Measurements from ENCODE around the gene SLC7A6OS.

GRCh38 chr16:68350813-68351350, 40.1 kb upstream of the SLC7A6OS start:
- TF ChIP-seq CTCF (IDR thresholded peaks at IDR 0.05 in 2 of 3, conservative IDR thresholded peaks at IDR 0.05 in 1 of 3; ENCODE audit: control insufficient read depth in 2 of 3, extremely low read depth in 1 of 3, insufficient read depth in 1 of 3, low read depth in 3 of 3, low read length in 3 of 3) (no peak), MEF2A (IDR thresholded peaks at IDR 0.05; ENCODE audit: insufficient read depth, low read depth, low read length) (no peak), SRF (IDR thresholded peaks at IDR 0.05; ENCODE audit: low read depth in 2 of 2, low read length in 2 of 2) (no peak), MAX (IDR thresholded peaks at IDR 0.05; ENCODE audit: low read depth, low read length) (no peak), JUNB (IDR thresholded peaks at IDR 0.05) (no peak), CEBPZ (IDR thresholded peaks at IDR 0.05; ENCODE audit: low read depth, low read length) (no peak), POLR2AphosphoS2 (IDR thresholded peaks at IDR 0.05; ENCODE audit: low read depth, low read length) (no peak), SMC3 (IDR thresholded peaks at IDR 0.05; ENCODE audit: borderline replicate concordance, low read length) (no peak)
- TF ChIP-seq, protein P1, sequence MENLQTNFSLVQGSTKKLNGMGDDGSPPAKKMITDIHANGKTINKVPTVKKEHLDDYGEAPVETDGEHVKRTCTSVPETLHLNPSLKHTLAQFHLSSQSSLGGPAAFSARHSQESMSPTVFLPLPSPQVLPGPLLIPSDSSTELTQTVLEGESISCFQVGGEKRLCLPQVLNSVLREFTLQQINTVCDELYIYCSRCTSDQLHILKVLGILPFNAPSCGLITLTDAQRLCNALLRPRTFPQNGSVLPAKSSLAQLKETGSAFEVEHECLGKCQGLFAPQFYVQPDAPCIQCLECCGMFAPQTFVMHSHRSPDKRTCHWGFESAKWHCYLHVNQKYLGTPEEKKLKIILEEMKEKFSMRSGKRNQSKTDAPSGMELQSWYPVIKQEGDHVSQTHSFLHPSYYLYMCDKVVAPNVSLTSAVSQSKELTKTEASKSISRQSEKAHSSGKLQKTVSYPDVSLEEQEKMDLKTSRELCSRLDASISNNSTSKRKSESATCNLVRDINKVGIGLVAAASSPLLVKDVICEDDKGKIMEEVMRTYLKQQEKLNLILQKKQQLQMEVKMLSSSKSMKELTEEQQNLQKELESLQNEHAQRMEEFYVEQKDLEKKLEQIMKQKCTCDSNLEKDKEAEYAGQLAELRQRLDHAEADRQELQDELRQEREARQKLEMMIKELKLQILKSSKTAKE (IDR thresholded peaks at IDR 0.05; ENCODE audit: low read depth, poor library complexity, severe bottlenecking), result no peak
- TF ChIP-seq, protein P2, sequence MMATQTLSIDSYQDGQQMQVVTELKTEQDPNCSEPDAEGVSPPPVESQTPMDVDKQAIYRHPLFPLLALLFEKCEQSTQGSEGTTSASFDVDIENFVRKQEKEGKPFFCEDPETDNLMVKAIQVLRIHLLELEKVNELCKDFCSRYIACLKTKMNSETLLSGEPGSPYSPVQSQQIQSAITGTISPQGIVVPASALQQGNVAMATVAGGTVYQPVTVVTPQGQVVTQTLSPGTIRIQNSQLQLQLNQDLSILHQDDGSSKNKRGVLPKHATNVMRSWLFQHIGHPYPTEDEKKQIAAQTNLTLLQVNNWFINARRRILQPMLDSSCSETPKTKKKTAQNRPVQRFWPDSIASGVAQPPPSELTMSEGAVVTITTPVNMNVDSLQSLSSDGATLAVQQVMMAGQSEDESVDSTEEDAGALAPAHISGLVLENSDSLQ (IDR thresholded peaks at IDR 0.05), result no peak
- TF ChIP-seq, protein P3, sequence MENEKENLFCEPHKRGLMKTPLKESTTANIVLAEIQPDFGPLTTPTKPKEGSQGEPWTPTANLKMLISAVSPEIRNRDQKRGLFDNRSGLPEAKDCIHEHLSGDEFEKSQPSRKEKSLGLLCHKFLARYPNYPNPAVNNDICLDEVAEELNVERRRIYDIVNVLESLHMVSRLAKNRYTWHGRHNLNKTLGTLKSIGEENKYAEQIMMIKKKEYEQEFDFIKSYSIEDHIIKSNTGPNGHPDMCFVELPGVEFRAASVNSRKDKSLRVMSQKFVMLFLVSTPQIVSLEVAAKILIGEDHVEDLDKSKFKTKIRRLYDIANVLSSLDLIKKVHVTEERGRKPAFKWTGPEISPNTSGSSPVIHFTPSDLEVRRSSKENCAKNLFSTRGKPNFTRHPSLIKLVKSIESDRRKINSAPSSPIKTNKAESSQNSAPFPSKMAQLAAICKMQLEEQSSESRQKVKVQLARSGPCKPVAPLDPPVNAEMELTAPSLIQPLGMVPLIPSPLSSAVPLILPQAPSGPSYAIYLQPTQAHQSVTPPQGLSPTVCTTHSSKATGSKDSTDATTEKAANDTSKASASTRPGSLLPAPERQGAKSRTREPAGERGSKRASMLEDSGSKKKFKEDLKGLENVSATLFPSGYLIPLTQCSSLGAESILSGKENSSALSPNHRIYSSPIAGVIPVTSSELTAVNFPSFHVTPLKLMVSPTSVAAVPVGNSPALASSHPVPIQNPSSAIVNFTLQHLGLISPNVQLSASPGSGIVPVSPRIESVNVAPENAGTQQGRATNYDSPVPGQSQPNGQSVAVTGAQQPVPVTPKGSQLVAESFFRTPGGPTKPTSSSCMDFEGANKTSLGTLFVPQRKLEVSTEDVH (IDR thresholded peaks at IDR 0.05; ENCODE audit: low read depth, partially characterized antibody), result no peak
